WTC11 (cell line): ENCODE results near the gene GREB1. TPM values are rescaled to one million over a fixed set of nuclear protein-coding genes. Genes with fewer than 3 reads are reported as not detected.

Experiments
- ATAC-seq: fragments of 200-7000 bp; cut with Tn5 transposase; 2 replicates; pipeline ENCODE4 v1.10.0; 2021; ENCODE audit warnings: mild to moderate bottlenecking, moderate library complexity
- CTCF ChIA-PET: fragments of 300-600 bp; sonication (Branson Sonifier 250); formaldehyde crosslinking; loops from one replicate; lab custom pipeline; 2021; ENCODE audit warnings: antibody characterized with exemption; lab: Charles Lee
- POLR2A ChIA-PET: fragments of 350-600 bp; sonication (Branson Sonifier 250); formaldehyde crosslinking; loops from one replicate; lab custom pipeline; 2021; ENCODE audit warnings: antibody characterized with exemption; lab: Charles Lee
- DNase-seq: peaks from one replicate; pipeline ENCODE4 v3.0.0; 2021; ENCODE audit warnings: low spot score
- H3K27ac Mint-ChIP-seq: 2 replicates; pipeline ENCODE4 v1.8.0; 2021; ENCODE audit warnings: mixed read lengths
- H3K27me3 Mint-ChIP-seq: 2 replicates; pipeline ENCODE4 v1.8.0; 2021; ENCODE audit warnings: low read depth, mild to moderate bottlenecking, moderate library complexity, mixed read lengths
- H3K36me3 Mint-ChIP-seq: 2 replicates; pipeline ENCODE4 v1.8.0; 2021; ENCODE audit warnings: mixed read lengths
- H3K4me1 Mint-ChIP-seq: 2 replicates; pipeline ENCODE4 v1.8.0; 2022; ENCODE audit warnings: mixed read lengths
- H3K4me3 Mint-ChIP-seq: 2 replicates; pipeline ENCODE4 v1.8.0; 2021; ENCODE audit warnings: mild to moderate bottlenecking, moderate library complexity, mixed read lengths
- H3K9me3 Mint-ChIP-seq: 2 replicates; pipeline ENCODE4 v1.8.0; 2021; ENCODE audit warnings: mixed read lengths
- ATF2 ChIP-seq: sonication (generic); formaldehyde crosslinking; IDR thresholded peaks from 2 replicates; pipeline ENCODE4 v1.8.1; 2022; ENCODE audit warnings: low read depth, missing genetic modification reagents, borderline replicate concordance
- CDX4 ChIP-seq: fragments of 250-450 bp; sonication (Bioruptor Pico); IDR thresholded peaks from 2 replicates; pipeline ENCODE4 v1.9.0; 2021; ENCODE audit warnings: moderate library complexity, mild to moderate bottlenecking, inconsistent platforms, borderline replicate concordance
- E2F4 ChIP-seq: sonication (generic); formaldehyde crosslinking; IDR thresholded peaks from 2 replicates; pipeline ENCODE4 v1.8.1; 2022; ENCODE audit warnings: low read depth, mild to moderate bottlenecking, moderate library complexity, missing genetic modification reagents, borderline replicate concordance
- GABPB1 ChIP-seq: sonication (generic); formaldehyde crosslinking; IDR thresholded peaks from 2 replicates; pipeline ENCODE4 v1.8.1; 2023; ENCODE audit warnings: mild to moderate bottlenecking, missing genetic modification reagents
- NR2C2 ChIP-seq: sonication (generic); formaldehyde crosslinking; IDR thresholded peaks from 2 replicates; pipeline ENCODE4 v1.8.0; 2022; ENCODE audit warnings: mild to moderate bottlenecking, missing genetic modification reagents
- SMAD4 ChIP-seq: sonication (generic); formaldehyde crosslinking; IDR thresholded peaks from 2 replicates; pipeline ENCODE4 v1.8.0; 2022; ENCODE audit warnings: mild to moderate bottlenecking, missing genetic modification reagents
- TCF7 ChIP-seq: sonication (generic); formaldehyde crosslinking; IDR thresholded peaks from 2 replicates; pipeline ENCODE4 v1.8.0; 2022; ENCODE audit warnings: mild to moderate bottlenecking, low read depth, missing genetic modification reagents, moderate library complexity
- USF1 ChIP-seq: sonication (generic); formaldehyde crosslinking; IDR thresholded peaks from 2 replicates; pipeline ENCODE4 v1.8.0; 2022; ENCODE audit warnings: mild to moderate bottlenecking, missing genetic modification reagents
- ZNF121 ChIP-seq: sonication (generic); formaldehyde crosslinking; IDR thresholded peaks from 2 replicates; pipeline ENCODE4 v1.8.0; 2023; ENCODE audit warnings: missing genetic modification reagents
- ZNF138 ChIP-seq: sonication (generic); formaldehyde crosslinking; conservative IDR thresholded peaks from 2 replicates; pipeline ENCODE4 v1.8.1; 2022; ENCODE audit warnings: mild to moderate bottlenecking, moderate library complexity, missing genetic modification reagents
- ZNF416 ChIP-seq: fragments of 250-450 bp; sonication (Bioruptor Pico); IDR thresholded peaks from 2 replicates; pipeline ENCODE4 v1.9.0; 2021; ENCODE audit warnings: mild to moderate bottlenecking, inconsistent platforms
- total RNA-seq: library from RNA; stranded (reverse); gene quantifications from 3 replicates; pipeline ENCODE4 v1.2.3, GENCODE V29; 2021
- TF ChIP-seq, protein P1 (sequence below): sonication (generic); formaldehyde crosslinking; IDR thresholded peaks from 2 replicates; pipeline ENCODE4 v1.8.0; 2022; ENCODE audit warnings: mild to moderate bottlenecking, missing genetic modification reagents
- TF ChIP-seq, protein P2 (sequence below): sonication (generic); formaldehyde crosslinking; IDR thresholded peaks from 2 replicates; pipeline ENCODE4 v1.8.1; 2023; ENCODE audit warnings: mild to moderate bottlenecking, missing genetic modification reagents, moderate library complexity
- TF ChIP-seq, protein P3 (sequence below): fragments of 250-450 bp; sonication (Bioruptor Pico); conservative IDR thresholded peaks from 2 replicates; pipeline ENCODE4 v1.9.0; 2021; ENCODE audit warnings: mild to moderate bottlenecking
- TF ChIP-seq, protein P4 (sequence below): sonication (generic); formaldehyde crosslinking; IDR thresholded peaks from 2 replicates; pipeline ENCODE4 v1.8.1; 2022; ENCODE audit warnings: mild to moderate bottlenecking, moderate library complexity, missing genetic modification reagents
- TF ChIP-seq, protein P5 (sequence below): sonication (generic); formaldehyde crosslinking; IDR thresholded peaks from 2 replicates; pipeline ENCODE4 v1.8.1; 2022; ENCODE audit warnings: mild to moderate bottlenecking, missing genetic modification reagents, moderate library complexity, borderline replicate concordance
- TF ChIP-seq, protein P6 (sequence below): sonication (generic); formaldehyde crosslinking; IDR thresholded peaks from 2 replicates; pipeline ENCODE4 v1.8.0; 2023; ENCODE audit warnings: missing genetic modification reagents, mild to moderate bottlenecking, borderline replicate concordance

GREB1 gene
- total RNA-seq, 1 experiment from 2014 or later = 35.7 TPM

DNA sequence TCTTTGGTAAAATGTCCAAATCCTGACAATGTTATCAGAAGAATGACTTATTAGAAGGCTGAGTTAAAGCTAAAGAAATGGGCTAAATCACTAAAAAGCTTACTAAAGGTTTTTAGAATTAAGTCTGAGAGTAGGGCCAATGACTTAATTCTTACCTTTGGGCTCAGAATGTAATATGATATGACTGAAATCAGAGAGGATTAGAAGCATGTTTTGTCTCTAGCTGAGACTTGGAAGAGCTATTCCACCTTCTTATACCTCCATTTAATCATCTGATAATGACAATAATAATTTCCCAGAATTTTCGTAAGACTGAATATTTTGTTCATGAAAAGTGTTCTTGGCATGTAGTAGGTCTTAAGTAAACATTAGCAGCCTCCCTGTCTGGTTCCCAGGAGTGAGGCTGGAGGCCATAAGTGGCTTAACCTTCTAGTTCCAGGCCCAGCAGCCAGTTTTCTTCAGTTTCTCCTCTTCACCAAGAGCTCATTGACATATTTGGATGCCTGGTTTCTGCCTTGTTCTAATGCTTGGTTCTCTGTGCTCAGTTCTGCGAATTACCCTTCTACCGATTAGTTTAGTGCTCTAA lies 42.4 kb upstream of the GREB1 start (continued):
- TF ChIP-seq, protein P1, sequence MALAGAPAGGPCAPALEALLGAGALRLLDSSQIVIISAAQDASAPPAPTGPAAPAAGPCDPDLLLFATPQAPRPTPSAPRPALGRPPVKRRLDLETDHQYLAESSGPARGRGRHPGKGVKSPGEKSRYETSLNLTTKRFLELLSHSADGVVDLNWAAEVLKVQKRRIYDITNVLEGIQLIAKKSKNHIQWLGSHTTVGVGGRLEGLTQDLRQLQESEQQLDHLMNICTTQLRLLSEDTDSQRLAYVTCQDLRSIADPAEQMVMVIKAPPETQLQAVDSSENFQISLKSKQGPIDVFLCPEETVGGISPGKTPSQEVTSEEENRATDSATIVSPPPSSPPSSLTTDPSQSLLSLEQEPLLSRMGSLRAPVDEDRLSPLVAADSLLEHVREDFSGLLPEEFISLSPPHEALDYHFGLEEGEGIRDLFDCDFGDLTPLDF = no peak
- TF ChIP-seq SMAD4 (CRISPR knock-in tag) (no peak), CDX4 (CRISPR knock-in tag) (no peak), ZNF121 (CRISPR knock-in tag) (no peak), ZNF416 (CRISPR knock-in tag) (no peak)
- TF ChIP-seq, protein P2, sequence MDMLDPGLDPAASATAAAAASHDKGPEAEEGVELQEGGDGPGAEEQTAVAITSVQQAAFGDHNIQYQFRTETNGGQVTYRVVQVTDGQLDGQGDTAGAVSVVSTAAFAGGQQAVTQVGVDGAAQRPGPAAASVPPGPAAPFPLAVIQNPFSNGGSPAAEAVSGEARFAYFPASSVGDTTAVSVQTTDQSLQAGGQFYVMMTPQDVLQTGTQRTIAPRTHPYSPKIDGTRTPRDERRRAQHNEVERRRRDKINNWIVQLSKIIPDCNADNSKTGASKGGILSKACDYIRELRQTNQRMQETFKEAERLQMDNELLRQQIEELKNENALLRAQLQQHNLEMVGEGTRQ (CRISPR knock-in tag) = no peak

DNA sequence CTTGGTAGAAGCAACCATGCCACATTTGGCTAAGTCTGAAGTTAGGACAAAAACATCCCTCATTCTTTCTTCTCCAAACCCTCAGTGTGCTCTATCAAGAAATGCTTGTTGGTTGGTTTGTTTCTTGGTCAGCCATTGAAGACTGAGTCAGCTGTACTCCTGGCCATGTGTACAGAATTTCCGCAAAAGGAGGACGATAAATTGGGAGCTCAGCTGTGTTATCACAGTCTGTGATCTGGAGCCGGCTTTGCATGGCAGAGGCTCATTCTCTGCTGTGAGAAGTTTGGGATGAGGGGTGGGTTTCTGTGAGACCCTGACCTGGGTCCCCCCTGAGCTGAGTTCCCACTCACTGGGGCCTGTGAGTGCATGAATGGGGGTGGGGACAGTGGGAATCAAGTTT lies 41.6 kb upstream of the GREB1 start:
- DNase-seq (no peak), ATAC-seq (no peak)
- Mint-ChIP-seq H3K27ac (no peak overlapping the region), H3K27me3 (no peaks in the 10 kb centered on the region), H3K4me3 (no peak overlapping the region), H3K36me3 (peaks cover 13% of the 10 kb centered on the region), H3K9me3 (peaks cover 17% of the 10 kb centered on the region), H3K4me1 (peaks cover 48% of the 10 kb centered on the region)
- ChIA-PET CTCF (interaction anchor here (1.0 to 1.5 kb wide), 4 partner anchors 15 to 90 kb away, joined by 3 to 7 read pairs (median 6); partner anchors contain the start of gene GREB1), POLR2A (no interaction called here)
- TF ChIP-seq, protein P3, sequence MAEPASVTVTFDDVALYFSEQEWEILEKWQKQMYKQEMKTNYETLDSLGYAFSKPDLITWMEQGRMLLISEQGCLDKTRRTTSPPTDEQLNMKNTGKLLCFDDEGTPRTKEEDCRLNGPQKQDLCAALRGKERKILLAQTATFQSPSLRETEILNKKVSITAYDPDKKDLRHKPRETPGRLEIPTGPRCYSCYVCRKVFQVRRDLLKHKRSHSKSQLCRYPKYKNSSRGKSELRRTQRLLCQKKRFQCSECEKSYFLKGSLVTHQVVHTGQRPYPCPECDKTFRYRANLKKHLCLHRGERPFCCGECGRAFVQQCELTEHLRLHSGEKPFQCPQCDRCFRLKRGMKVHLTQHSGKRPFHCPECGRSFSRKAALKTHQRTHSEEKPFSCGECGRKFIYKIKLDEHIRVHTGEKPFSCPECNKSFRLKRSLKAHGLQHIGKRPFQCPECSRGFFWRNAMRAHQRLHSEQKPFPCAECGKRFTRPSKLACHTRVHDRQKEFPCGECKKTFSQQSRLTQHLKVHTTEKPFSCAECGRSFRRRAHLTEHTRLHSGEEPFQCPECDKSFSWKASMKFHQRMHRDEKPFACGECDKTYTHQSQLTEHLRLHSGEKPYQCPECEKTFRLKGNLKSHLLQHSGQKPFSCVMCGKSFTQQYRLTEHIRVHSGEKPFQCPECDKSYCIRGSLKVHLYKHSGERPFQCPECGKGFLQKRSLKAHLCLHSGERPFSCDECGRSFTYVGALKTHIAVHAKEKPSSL (CRISPR knock-in tag) = no peak
- no peak for TF ChIP-seq NR2C2
- TF ChIP-seq TCF7 (CRISPR knock-in tag) = no peak
- TF ChIP-seq, protein P2 (CRISPR knock-in tag) = no peak
- TF ChIP-seq E2F4 (CRISPR knock-in tag) = no peak
- TF ChIP-seq, protein P4, sequence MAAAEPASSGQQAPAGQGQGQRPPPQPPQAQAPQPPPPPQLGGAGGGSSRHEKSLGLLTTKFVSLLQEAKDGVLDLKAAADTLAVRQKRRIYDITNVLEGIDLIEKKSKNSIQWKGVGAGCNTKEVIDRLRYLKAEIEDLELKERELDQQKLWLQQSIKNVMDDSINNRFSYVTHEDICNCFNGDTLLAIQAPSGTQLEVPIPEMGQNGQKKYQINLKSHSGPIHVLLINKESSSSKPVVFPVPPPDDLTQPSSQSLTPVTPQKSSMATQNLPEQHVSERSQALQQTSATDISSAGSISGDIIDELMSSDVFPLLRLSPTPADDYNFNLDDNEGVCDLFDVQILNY (CRISPR knock-in tag) = no peak
- no peak for TF ChIP-seq USF1 (CRISPR knock-in tag)
- TF ChIP-seq, protein P5, sequence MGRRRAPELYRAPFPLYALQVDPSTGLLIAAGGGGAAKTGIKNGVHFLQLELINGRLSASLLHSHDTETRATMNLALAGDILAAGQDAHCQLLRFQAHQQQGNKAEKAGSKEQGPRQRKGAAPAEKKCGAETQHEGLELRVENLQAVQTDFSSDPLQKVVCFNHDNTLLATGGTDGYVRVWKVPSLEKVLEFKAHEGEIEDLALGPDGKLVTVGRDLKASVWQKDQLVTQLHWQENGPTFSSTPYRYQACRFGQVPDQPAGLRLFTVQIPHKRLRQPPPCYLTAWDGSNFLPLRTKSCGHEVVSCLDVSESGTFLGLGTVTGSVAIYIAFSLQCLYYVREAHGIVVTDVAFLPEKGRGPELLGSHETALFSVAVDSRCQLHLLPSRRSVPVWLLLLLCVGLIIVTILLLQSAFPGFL (CRISPR knock-in tag) = no peak
- no peak for TF ChIP-seq ZNF138 (CRISPR knock-in tag)
- TF ChIP-seq ATF2 = no peak
- TF ChIP-seq, protein P6, sequence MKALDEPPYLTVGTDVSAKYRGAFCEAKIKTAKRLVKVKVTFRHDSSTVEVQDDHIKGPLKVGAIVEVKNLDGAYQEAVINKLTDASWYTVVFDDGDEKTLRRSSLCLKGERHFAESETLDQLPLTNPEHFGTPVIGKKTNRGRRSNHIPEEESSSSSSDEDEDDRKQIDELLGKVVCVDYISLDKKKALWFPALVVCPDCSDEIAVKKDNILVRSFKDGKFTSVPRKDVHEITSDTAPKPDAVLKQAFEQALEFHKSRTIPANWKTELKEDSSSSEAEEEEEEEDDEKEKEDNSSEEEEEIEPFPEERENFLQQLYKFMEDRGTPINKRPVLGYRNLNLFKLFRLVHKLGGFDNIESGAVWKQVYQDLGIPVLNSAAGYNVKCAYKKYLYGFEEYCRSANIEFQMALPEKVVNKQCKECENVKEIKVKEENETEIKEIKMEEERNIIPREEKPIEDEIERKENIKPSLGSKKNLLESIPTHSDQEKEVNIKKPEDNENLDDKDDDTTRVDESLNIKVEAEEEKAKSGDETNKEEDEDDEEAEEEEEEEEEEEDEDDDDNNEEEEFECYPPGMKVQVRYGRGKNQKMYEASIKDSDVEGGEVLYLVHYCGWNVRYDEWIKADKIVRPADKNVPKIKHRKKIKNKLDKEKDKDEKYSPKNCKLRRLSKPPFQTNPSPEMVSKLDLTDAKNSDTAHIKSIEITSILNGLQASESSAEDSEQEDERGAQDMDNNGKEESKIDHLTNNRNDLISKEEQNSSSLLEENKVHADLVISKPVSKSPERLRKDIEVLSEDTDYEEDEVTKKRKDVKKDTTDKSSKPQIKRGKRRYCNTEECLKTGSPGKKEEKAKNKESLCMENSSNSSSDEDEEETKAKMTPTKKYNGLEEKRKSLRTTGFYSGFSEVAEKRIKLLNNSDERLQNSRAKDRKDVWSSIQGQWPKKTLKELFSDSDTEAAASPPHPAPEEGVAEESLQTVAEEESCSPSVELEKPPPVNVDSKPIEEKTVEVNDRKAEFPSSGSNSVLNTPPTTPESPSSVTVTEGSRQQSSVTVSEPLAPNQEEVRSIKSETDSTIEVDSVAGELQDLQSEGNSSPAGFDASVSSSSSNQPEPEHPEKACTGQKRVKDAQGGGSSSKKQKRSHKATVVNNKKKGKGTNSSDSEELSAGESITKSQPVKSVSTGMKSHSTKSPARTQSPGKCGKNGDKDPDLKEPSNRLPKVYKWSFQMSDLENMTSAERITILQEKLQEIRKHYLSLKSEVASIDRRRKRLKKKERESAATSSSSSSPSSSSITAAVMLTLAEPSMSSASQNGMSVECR (CRISPR knock-in tag) = no peak
- TF ChIP-seq GABPB1 (CRISPR knock-in tag) = no peak
